HCT116 (cell line): ENCODE measurements around the gene WRAP53.

Experiments
- CTCF ChIP-seq, 3 experiments: fragments of 200-600 bp in 1 of 3; sonication (generic) in 1 of 3; IDR thresholded peaks in 2 of 3; conservative IDR thresholded peaks in 1 of 3; 2 replicates each; pipeline ENCODE4 v1.5.1; 2012 to 2017; ENCODE audit warnings: low read depth in 2 of 3, low read length in 2 of 3, antibody characterized with exemption in 1 of 3, borderline replicate concordance in 1 of 3, control low read depth in 1 of 3, mild to moderate bottlenecking in 1 of 3, mixed read lengths in 1 of 3, mixed run types in 1 of 3, moderate library complexity in 1 of 3; ENCODE audit not compliant: insufficient read depth in 1 of 3
- EZH2 ChIP-seq: fragments of 200-600 bp; sonication (generic); IDR thresholded peaks from 2 replicates; pipeline ENCODE4 v1.6.1; 2017; ENCODE audit warnings: antibody characterized with exemption, mixed run types
- EZH2phosphoT487 ChIP-seq: fragments of 200-600 bp; IDR thresholded peaks from 2 replicates; pipeline ENCODE4 v1.6.1; 2018; ENCODE audit warnings: antibody characterized with exemption, borderline replicate concordance
- FOSL1 ChIP-seq: IDR thresholded peaks from 2 replicates; pipeline ENCODE4 v1.6.1; 2012; ENCODE audit warnings: low read depth
- POLR2A ChIP-seq: IDR thresholded peaks from 2 replicates; pipeline ENCODE4 v1.7.0; 2011; ENCODE audit warnings: borderline replicate concordance; ENCODE audit not compliant: insufficient read depth, insufficient read length; ENCODE audit errors: extremely low read depth
- POLR2AphosphoS5 ChIP-seq: IDR thresholded peaks from 2 replicates; pipeline ENCODE4 v1.6.1; 2011; ENCODE audit warnings: mild to moderate bottlenecking, low read depth, low read length, moderate library complexity
- SIN3A ChIP-seq: IDR thresholded peaks from 2 replicates; pipeline ENCODE4 v1.6.1; 2012; ENCODE audit warnings: low read depth
- SRF ChIP-seq: IDR thresholded peaks from 2 replicates; pipeline ENCODE4 v1.6.1; 2012; ENCODE audit warnings: low read depth
- ZNF274 ChIP-seq: fragments of 200-500 bp; sonication (Bioruptor generic); IDR thresholded peaks from 2 replicates; pipeline ENCODE4 v1.6.1; 2014; ENCODE audit warnings: mild to moderate bottlenecking, low read depth, low read length, inconsistent platforms
- TF ChIP-seq, protein P1 (sequence below): IDR thresholded peaks from 2 replicates; pipeline ENCODE4 v1.6.1; 2012
- TF ChIP-seq, protein P2 (sequence below): IDR thresholded peaks from 2 replicates; pipeline ENCODE4 v1.6.1; 2012; ENCODE audit warnings: low read depth

DNA sequence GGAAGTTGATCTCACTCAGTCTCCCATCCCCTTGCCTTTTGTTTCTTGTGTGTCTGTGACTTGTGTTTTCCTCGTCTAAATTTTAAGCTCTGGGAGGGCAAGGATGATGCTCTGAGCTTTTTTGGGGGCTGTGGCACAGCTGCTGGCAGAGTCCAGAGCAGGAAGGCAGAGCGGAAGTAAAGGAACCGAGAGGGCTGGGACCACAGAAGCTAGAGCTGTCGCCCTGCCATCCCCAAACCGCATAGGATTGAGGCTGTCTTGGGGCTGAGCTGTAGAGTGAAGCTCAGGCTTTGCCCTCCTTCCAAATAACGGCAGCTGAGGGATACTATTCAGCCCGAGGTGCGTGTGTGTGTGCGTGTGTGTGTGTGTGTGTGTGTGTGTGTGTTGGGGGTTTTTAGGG is 25.5 kb downstream of the WRAP53 start:
- no peak for TF ChIP-seq POLR2A
- TF ChIP-seq CTCF (IDR thresholded peaks at IDR 0.05 in 2 of 3, conservative IDR thresholded peaks at IDR 0.05 in 1 of 3; ENCODE audit: borderline replicate concordance in 1 of 3, insufficient read depth in 1 of 3, low read depth in 2 of 3, low read length in 2 of 3): no peak
- TF ChIP-seq SRF: no peak
- TF ChIP-seq, protein P1, sequence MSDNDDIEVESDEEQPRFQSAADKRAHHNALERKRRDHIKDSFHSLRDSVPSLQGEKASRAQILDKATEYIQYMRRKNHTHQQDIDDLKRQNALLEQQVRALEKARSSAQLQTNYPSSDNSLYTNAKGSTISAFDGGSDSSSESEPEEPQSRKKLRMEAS: no peak
- TF ChIP-seq ZNF274: no peak
- TF ChIP-seq SIN3A: no peak
- no peak for TF ChIP-seq EZH2phosphoT487
- TF ChIP-seq, protein P2, sequence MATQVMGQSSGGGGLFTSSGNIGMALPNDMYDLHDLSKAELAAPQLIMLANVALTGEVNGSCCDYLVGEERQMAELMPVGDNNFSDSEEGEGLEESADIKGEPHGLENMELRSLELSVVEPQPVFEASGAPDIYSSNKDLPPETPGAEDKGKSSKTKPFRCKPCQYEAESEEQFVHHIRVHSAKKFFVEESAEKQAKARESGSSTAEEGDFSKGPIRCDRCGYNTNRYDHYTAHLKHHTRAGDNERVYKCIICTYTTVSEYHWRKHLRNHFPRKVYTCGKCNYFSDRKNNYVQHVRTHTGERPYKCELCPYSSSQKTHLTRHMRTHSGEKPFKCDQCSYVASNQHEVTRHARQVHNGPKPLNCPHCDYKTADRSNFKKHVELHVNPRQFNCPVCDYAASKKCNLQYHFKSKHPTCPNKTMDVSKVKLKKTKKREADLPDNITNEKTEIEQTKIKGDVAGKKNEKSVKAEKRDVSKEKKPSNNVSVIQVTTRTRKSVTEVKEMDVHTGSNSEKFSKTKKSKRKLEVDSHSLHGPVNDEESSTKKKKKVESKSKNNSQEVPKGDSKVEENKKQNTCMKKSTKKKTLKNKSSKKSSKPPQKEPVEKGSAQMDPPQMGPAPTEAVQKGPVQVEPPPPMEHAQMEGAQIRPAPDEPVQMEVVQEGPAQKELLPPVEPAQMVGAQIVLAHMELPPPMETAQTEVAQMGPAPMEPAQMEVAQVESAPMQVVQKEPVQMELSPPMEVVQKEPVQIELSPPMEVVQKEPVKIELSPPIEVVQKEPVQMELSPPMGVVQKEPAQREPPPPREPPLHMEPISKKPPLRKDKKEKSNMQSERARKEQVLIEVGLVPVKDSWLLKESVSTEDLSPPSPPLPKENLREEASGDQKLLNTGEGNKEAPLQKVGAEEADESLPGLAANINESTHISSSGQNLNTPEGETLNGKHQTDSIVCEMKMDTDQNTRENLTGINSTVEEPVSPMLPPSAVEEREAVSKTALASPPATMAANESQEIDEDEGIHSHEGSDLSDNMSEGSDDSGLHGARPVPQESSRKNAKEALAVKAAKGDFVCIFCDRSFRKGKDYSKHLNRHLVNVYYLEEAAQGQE: no peak
- TF ChIP-seq EZH2: no peak
- no peak for TF ChIP-seq FOSL1
- no peak for TF ChIP-seq POLR2AphosphoS5
